H9 (cell line): ENCODE results near the gene RFX8. TPM values are rescaled to one million over a fixed set of nuclear protein-coding genes. Genes with fewer than 3 reads are reported as not detected.

Experiments
- DNase-seq: peaks from one replicate; pipeline ENCODE4 v3.0.0-alpha.2; 2017
- H2AFZ ChIP-seq: one replicate; pipeline ENCODE4 v1.6.1; 2013; ENCODE audit warnings: mild to moderate bottlenecking, low read length, control low read depth, moderate library complexity
- H2AK5ac ChIP-seq: 2 replicates; pipeline ENCODE4 v1.6.1; 2013; ENCODE audit warnings: low read length, control low read depth, mixed read lengths; ENCODE audit not compliant: insufficient read length
- H2BK120ac ChIP-seq: one replicate; pipeline ENCODE4 v1.6.1; 2013; ENCODE audit warnings: low read depth, mild to moderate bottlenecking, low read length, control low read depth, inconsistent platforms; ENCODE audit not compliant: poor library complexity, severe bottlenecking
- H2BK12ac ChIP-seq: 2 replicates; pipeline ENCODE4 v1.6.1; 2013; ENCODE audit warnings: low read length, control low read depth, mixed read lengths, low read depth; ENCODE audit not compliant: insufficient read length
- H2BK15ac ChIP-seq: 2 replicates; pipeline ENCODE4 v1.6.1; 2013; ENCODE audit warnings: low read depth, low read length, control low read depth
- H2BK20ac ChIP-seq: one replicate; pipeline ENCODE4 v1.6.1; 2013; ENCODE audit warnings: low read depth, mild to moderate bottlenecking, low read length, control low read depth, inconsistent platforms; ENCODE audit not compliant: poor library complexity, severe bottlenecking
- H2BK5ac ChIP-seq: 2 replicates; pipeline ENCODE4 v1.6.1; 2013; ENCODE audit warnings: low read length, control low read depth, mixed read lengths; ENCODE audit not compliant: insufficient read length
- H3K14ac ChIP-seq: 2 replicates; pipeline ENCODE4 v1.6.1; 2013; ENCODE audit warnings: low read length, control low read depth; ENCODE audit not compliant: insufficient read depth
- H3K18ac ChIP-seq: 2 replicates; pipeline ENCODE4 v1.6.1; 2013; ENCODE audit warnings: low read depth, mild to moderate bottlenecking, mixed read lengths, low read length, control low read depth; ENCODE audit not compliant: insufficient read length
- H3K23ac ChIP-seq: 2 replicates; pipeline ENCODE4 v1.6.1; 2013; ENCODE audit warnings: low read length, control low read depth, mixed read lengths, low read depth; ENCODE audit not compliant: insufficient read length
- H3K23me2 ChIP-seq: 2 replicates; pipeline ENCODE4 v1.6.1; 2013; ENCODE audit warnings: low read depth, mild to moderate bottlenecking, mixed read lengths, low read length, control low read depth; ENCODE audit not compliant: insufficient read length, poor library complexity, severe bottlenecking
- H3K27ac ChIP-seq: 2 replicates; pipeline ENCODE4 v1.5.1; 2013; ENCODE audit warnings: low read length, control low read depth, mixed read lengths, low read depth; ENCODE audit not compliant: insufficient read length
- H3K27me3 ChIP-seq: 2 replicates; pipeline ENCODE4 v1.6.1; 2013; ENCODE audit warnings: low read length, control low read depth, inconsistent platforms; ENCODE audit not compliant: insufficient read depth
- H3K4ac ChIP-seq: 2 replicates; pipeline ENCODE4 v1.6.1; 2013; ENCODE audit warnings: low read depth, mild to moderate bottlenecking, control low read depth, inconsistent platforms, low read length, moderate library complexity
- H3K4me1 ChIP-seq: 2 replicates; pipeline ENCODE4 v1.6.1; 2013; ENCODE audit warnings: low read length, control low read depth, inconsistent platforms; ENCODE audit not compliant: insufficient read depth
- H3K4me2 ChIP-seq: 2 replicates; pipeline ENCODE4 v1.6.1; 2013; ENCODE audit warnings: low read length, control low read depth, mixed read lengths; ENCODE audit not compliant: insufficient read length, insufficient read depth
- H3K56ac ChIP-seq: 2 replicates; pipeline ENCODE4 v1.6.1; 2013; ENCODE audit warnings: low read depth, mild to moderate bottlenecking, mixed read lengths, low read length, control low read depth; ENCODE audit not compliant: insufficient read length
- H3K79me1 ChIP-seq: 2 replicates; pipeline ENCODE4 v1.6.1; 2013; ENCODE audit warnings: low read depth, mild to moderate bottlenecking, moderate library complexity, low read length, control low read depth, inconsistent platforms; ENCODE audit not compliant: insufficient read depth, poor library complexity, severe bottlenecking
- H3K79me2 ChIP-seq: 2 replicates; pipeline ENCODE4 v1.6.1; 2013; ENCODE audit warnings: low read length, control low read depth, inconsistent platforms; ENCODE audit not compliant: insufficient read depth
- H3K9ac ChIP-seq: 2 replicates; pipeline ENCODE4 v1.6.1; 2013; ENCODE audit warnings: low read length, control low read depth, mixed read lengths; ENCODE audit not compliant: insufficient read length; ENCODE audit errors: extremely low read depth
- H3K9me3 ChIP-seq: one replicate; pipeline ENCODE4 v1.6.1; 2013; ENCODE audit warnings: low read depth, low read length, inconsistent platforms; ENCODE audit not compliant: control insufficient read depth
- H3T11ph ChIP-seq: one replicate; pipeline ENCODE4 v1.6.1; 2013; ENCODE audit warnings: mild to moderate bottlenecking, low read length, control low read depth, inconsistent platforms
- H4K20me1 ChIP-seq: one replicate; pipeline ENCODE4 v1.6.1; 2013; ENCODE audit not compliant: control insufficient read depth, insufficient read length, insufficient read depth
- H4K5ac ChIP-seq: 2 replicates; pipeline ENCODE4 v1.6.1; 2013; ENCODE audit warnings: low read depth, mild to moderate bottlenecking, mixed read lengths, low read length, control low read depth; ENCODE audit not compliant: insufficient read length
- H4K8ac ChIP-seq: replicated peaks from 2 replicates; pipeline ENCODE4 v1.6.1; 2013; ENCODE audit warnings: low read length, control low read depth, mixed read lengths, low read depth; ENCODE audit not compliant: insufficient read length
- H4K91ac ChIP-seq: 2 replicates; pipeline ENCODE4 v1.6.1; 2013; ENCODE audit warnings: low read depth, mild to moderate bottlenecking, moderate library complexity, mixed read lengths, low read length, control low read depth; ENCODE audit not compliant: insufficient read length
- H3K27ac Mint-ChIP-seq, 3 experiments: 2 replicates in 2 of 3; 3 replicates in 1 of 3; pipeline ENCODE4 v1.8.0; 2020 to 2021; ENCODE audit warnings: mixed read lengths in 3 of 3, mild to moderate bottlenecking in 1 of 3, moderate library complexity in 1 of 3
- H3K27me3 Mint-ChIP-seq: 2 replicates; pipeline ENCODE4 v1.8.0; 2021; ENCODE audit warnings: low read depth, mild to moderate bottlenecking, moderate library complexity, mixed read lengths
- H3K36me3 Mint-ChIP-seq, 3 experiments: 2 replicates in 2 of 3; 3 replicates in 1 of 3; pipeline ENCODE4 v1.8.0; 2020 to 2021; ENCODE audit warnings: low read depth in 3 of 3, mixed read lengths in 3 of 3; ENCODE audit not compliant: insufficient read depth in 1 of 3
- H3K4me1 Mint-ChIP-seq, 2 experiments: 2 replicates each; pipeline ENCODE4 v1.8.0; 2020; ENCODE audit warnings: mixed read lengths in 2 of 2
- H3K4me3 Mint-ChIP-seq, 2 experiments: 2 replicates in 1 of 2; 3 replicates in 1 of 2; pipeline ENCODE4 v1.8.0; 2020 to 2021; ENCODE audit warnings: mild to moderate bottlenecking in 2 of 2, mixed read lengths in 2 of 2, moderate library complexity in 1 of 2
- H3K9me3 Mint-ChIP-seq, 2 experiments: 2 replicates in 1 of 2; 3 replicates in 1 of 2; pipeline ENCODE4 v1.8.0; 2020; ENCODE audit warnings: mild to moderate bottlenecking in 2 of 2, mixed read lengths in 2 of 2, moderate library complexity in 1 of 2
- WGBS: extraction: QIAGEN DNeasy Blood & Tissue Kit; methylation state at CpG from one replicate; pipeline ENCODE4 v1.1.7; 2013; ENCODE audit warnings: missing lambda C conversion rate, low lambda C conversion rate, mixed read lengths; ENCODE audit not compliant: insufficient read length; ENCODE audit errors: extremely low coverage; 5-methylcytosine and 5-hydroxymethylcytosine counted together
- total RNA-seq: library from RNA; stranded (reverse); gene quantifications from 2 replicates; pipeline ENCODE4 v1.2.1, GENCODE V29; 2021
- TF ChIP-seq, protein P1 (sequence below): fragments of 200-600 bp; sonication (generic); conservative IDR thresholded peaks from 3 replicates; pipeline ENCODE4 v1.8.0; 2021; ENCODE audit warnings: antibody characterized with exemption, mild to moderate bottlenecking

Gene RFX8
- total RNA-seq, 1 experiment from 2014 or later = 0.22 TPM

DNA sequence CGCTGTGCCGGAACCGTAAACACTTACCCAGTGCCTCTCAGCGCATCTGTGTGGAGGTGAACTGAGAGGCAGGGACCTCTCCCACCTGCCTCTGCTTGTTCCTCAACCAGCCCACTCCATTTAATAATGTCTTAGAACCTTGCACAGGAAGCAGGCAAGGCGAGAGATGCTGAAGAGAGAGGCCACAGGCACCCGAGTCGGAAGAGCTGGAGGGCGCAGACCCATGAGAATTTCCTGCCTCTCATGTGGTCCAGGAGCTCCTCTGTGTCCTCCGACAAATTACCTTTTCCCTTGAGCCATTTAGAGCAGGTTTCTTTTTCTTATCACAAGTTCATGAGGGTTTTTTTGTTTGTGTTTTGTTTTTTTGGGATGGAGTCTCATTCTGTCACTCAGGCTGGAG lies 4.9 kb upstream of the RFX8 start:
- no peak overlapping the region for H4K8ac ChIP-seq
- H2BK120ac ChIP-seq = no peak overlapping the region
- Mint-ChIP-seq H3K4me1 (peaks cover 25% of the 10 kb centered on the region in 2 experiments), H3K27me3 (peaks cover 7% of the 10 kb centered on the region), H3K4me3 (no peak overlapping the region), H3K36me3 (no peaks in the 10 kb centered on the region), H3K27ac (peak overlapping the region in 1 of 3 experiments; percentile 55; a peak in 1 of 7 replicates), H3K9me3 (no peaks in the 10 kb centered on the region)
- no peak overlapping the region for H4K91ac ChIP-seq
- H3K27me3 ChIP-seq = no peaks in the 10 kb centered on the region
- H3K79me2 ChIP-seq = no peaks in the 10 kb centered on the region
- no peak overlapping the region for H3K9ac ChIP-seq
- DNase-seq = no peak
- H2AFZ ChIP-seq = no peak overlapping the region
- no peak overlapping the region for H2AK5ac ChIP-seq
- no CpG with 5 or more reads among the region's 9 CpGs for WGBS
- no peak overlapping the region for H4K5ac ChIP-seq
- H4K20me1 ChIP-seq = no peaks in the 10 kb centered on the region
- H3K18ac ChIP-seq = peak overlapping the region; percentile 21
- H3K23ac ChIP-seq = no peak overlapping the region
- H3K27ac ChIP-seq = no peak overlapping the region
- no peak overlapping the region for H3K56ac ChIP-seq
- no peak overlapping the region for H3K4ac ChIP-seq
- H3K23me2 ChIP-seq = no peaks in the 10 kb centered on the region
- no peak overlapping the region for H2BK5ac ChIP-seq
- H2BK20ac ChIP-seq = no peak overlapping the region
- H3K4me1 ChIP-seq = peaks cover 4% of the 10 kb centered on the region; the same call in 1 of the 2 replicates
- no peak overlapping the region for H2BK12ac ChIP-seq
- no peak overlapping the region for H3K4me2 ChIP-seq
- H3K79me1 ChIP-seq = no peaks in the 10 kb centered on the region
- TF ChIP-seq, protein P1, sequence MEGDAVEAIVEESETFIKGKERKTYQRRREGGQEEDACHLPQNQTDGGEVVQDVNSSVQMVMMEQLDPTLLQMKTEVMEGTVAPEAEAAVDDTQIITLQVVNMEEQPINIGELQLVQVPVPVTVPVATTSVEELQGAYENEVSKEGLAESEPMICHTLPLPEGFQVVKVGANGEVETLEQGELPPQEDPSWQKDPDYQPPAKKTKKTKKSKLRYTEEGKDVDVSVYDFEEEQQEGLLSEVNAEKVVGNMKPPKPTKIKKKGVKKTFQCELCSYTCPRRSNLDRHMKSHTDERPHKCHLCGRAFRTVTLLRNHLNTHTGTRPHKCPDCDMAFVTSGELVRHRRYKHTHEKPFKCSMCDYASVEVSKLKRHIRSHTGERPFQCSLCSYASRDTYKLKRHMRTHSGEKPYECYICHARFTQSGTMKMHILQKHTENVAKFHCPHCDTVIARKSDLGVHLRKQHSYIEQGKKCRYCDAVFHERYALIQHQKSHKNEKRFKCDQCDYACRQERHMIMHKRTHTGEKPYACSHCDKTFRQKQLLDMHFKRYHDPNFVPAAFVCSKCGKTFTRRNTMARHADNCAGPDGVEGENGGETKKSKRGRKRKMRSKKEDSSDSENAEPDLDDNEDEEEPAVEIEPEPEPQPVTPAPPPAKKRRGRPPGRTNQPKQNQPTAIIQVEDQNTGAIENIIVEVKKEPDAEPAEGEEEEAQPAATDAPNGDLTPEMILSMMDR = no peak
- no peak overlapping the region for H3T11ph ChIP-seq
- no peak overlapping the region for H2BK15ac ChIP-seq
- H3K9me3 ChIP-seq = no peaks in the 10 kb centered on the region
- H3K14ac ChIP-seq = no peak overlapping the region
